IMR-90 (cell line): ENCODE measurements around the gene NTMT1.
A peak's percentile ranks its signal among the peaks of the same experiment; 100 is the strongest.

Source experiments
- CTCF ChIP-seq: conservative IDR thresholded peaks from 2 replicates; pipeline ENCODE4 v1.5.1; 2012; ENCODE audit warnings: mild to moderate bottlenecking, low read depth, low read length, improper control_type of control experiment
- RFX5 ChIP-seq: IDR thresholded peaks from 2 replicates; pipeline ENCODE4 v1.8.0; 2012; ENCODE audit warnings: low read depth, mild to moderate bottlenecking, low read length, moderate library complexity

GRCh38 chr9:129619787-129620668 lies 5.9 kb upstream of the NTMT1 start:
- TF ChIP-seq RFX5 (no peak), CTCF (peak; percentile 41)
